Kidney capillary endothelial cell (primary cell): ENCODE measurements around the gene PTPRN2.

ENCODE experiments used
- DNase-seq: peaks from one replicate; pipeline ENCODE4 v3.0.0-alpha.2; 2018; ENCODE audit warnings: low spot score

The PTPRN2 gene

DNA sequence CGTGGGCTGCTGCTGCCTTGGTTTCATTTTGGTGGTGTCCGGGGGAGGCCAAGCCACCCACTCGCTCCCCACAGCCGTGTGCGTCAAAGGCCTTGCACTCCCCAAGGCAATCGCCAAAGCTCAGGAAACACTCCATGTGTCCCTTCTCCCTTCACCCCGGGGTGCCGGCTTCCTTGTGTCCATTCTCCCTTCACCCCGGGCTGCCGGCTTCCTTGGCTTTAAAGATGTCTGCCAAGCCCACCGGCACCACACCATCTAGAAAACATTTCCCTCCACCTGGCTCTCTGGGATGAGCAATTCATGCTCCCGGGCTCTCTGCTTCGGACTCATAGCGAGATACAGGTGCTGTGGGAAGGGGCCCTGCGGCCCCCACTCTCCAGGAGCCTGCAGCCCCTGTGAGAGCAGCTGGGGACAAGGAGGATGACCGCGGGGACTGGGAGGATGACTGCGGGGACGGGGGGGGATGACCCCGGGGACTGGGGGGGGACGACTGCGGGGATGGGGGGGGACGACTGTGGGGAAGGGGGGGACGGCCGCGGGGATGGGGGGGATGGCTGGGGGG is 928.7 kb downstream of the PTPRN2 start:
- no peak for DNase-seq

DNA sequence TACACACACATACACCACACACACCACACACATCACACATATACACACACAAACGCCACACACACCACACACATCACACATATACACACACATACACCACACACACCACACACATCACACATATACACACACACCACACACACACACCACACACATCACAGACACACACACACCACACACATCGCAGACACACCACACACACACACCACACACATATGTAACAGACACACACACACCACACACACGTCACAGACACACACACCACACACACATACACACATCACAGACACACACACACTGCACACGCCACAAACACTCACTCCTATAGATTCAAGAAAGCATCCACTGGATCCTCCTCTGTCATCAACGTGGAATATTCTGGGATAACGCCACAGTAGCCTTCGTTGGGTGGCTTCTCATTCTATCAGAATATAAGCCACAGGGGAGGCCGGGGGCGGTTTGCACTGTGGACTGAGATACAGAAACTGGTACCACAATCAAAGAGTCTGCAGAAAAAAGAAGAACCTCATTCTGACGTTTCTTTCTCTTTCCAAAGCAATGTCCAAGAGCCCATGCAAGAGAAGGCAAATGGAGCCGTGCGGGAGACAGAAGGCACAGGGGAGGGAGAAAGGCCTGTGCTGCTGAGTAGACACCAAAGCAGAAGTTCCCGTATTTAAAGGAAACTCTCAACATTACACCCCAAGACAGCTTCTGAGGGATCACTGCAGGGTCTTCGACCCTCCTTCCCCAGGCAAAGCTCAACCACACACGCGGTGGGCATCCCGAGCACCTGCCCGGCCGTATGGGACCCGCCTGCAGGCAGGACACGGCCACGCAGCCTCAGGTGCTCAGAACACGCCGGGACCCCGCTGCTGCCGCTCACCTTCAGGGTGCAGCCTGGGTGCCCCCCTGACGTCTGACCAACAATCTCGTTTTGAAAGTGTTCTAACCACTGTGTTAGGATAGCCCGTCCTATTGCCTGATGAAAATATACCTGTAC is 929.6 kb downstream of the PTPRN2 start:
- no peak for DNase-seq

DNA sequence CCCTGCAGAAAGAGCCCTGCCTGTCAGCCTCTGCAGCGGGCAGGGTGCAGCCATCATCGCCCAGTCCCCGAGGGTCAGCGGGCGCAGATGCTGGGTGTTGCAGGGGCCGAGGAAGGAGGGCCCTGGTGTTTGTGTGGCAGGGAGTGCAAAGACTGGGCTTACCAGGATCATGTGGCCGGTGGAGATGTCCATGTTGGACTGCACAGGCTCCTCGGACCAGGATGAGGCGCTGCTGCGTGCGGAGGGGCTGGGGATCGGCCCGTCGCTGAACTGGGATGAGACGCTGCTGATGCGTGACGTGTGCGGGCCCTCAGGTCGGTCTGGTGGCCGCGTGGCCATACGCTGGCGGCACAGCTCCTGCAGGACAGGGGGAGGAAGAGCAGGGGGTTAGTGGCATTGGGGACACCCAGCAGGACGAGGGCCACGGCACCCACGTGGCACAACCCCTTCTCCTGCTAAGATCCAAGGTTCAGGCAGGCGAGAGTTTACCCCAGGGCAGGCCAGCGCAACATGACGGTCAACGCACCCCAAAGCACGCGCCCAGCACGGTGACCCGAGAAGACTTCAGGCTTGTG is 931.3 kb downstream of the PTPRN2 start:
- no peak for DNase-seq

DNA sequence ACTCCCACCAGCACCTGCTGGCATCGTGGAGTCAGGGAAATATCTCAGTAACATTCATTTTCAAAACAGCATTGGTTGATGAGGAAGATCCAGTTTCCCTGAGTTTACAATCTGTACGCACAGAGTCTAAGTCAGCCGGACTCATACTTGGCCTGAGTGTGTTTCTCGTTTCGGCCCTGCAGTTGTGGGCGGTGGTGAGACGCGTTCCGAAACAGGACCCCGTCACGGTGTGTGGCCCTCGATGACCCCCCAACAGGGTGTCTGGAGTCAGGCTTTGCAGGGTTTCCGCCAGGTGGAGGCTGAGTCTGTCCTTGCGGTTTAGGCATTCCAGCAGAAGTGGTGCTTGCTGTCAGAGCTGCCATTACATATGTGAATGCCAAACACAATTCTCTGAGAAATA is 933.3 kb downstream of the PTPRN2 start:
- DNase-seq: no peak

DNA sequence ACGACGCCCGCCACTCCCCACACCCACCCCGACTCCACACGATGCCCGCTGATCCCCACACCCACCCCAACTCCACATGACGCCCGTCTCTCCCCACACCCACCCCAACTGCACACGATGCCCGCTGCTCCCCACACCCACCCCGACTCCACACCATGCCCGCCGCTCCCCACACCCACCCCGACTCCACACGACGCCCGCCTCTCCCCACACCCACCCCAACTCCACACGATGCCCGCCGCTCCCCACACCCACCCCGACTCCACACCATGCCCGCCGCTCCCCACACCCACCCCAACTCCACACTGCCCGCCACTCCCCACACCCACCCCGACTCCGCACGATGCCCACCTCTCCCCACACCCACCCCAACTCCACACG is 933.8 kb downstream of the PTPRN2 start:
- no peak for DNase-seq

DNA sequence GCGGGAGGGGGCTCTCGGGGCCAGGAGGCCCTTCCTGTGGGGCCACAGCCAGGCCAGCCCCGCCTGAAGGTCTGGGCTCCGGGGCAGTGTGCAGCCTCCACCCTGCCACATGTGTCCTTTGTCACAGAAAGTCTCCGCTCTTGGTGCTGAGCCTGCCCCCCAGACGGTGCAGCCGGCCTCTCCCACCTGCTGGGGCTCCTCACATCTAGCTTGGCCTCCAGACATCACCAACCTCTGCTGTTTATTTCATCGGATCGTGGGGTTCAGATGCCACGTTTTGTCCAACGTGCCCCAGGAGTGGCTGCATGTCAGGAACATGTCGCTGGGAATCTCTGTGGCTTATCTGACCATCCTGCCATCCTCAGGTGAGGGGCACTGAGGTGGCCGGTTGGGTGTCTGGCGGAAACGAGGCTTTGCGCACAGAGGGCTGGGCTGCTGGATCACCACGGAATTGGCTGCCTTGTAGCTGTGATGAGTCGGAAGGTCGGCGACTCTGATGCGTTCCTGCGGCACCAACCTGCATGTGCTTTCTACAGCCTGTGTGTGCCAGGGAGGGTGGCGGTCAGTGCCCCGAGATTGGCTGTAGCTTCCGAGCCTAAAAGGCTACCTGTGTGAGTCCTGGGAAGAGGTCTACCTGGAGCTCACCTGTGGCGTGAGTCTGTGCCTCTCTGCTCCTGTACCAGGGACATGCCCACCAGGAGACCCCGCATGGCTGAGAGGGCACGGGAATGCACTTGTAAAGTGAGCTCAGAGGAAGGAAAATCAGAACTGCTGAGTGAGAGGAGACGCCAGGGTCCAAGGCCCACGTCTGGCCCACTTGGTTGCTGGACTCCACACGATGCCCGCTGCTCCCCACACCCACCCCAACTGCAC is 934.4 kb downstream of the PTPRN2 start:
- DNase-seq: no peak

DNA sequence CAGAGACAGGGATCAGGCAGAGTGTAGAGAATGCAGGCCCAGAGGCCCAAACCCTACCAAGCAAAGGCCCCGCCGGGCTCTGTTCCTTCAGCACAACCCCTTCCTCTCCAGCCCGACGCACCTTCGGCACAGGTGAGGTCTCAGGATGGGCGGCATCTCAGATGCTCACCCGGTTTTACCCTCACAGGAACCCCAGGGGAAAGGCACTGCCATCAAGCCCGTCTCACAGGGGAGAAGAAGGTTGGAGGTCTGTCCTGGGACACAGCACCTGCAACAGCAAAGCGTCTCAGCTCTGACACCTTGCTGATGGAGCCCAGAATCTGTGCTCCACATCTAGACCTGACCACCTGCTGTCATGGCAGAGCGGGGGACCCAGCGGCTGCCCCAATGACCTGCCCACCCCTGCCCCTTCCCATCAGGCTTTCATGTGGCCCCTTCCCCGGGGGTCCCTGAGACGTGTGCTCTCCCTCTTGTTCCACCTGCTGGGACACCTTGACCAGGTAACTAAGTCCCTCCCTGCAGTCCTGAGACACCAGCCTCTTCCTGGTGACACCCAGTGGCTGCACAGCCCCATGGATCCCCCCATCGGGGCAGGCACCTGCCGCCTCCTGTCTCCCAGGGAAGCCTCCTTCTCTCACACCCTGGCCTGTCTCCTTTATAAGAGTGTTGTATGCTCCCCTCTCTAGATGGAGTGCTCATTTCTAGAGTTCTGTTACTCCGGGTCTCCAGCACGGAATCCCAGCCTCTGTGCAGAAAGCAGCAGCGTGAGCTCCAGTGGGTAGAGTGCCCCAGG is 935.3 kb downstream of the PTPRN2 start:
- no peak for DNase-seq

DNA sequence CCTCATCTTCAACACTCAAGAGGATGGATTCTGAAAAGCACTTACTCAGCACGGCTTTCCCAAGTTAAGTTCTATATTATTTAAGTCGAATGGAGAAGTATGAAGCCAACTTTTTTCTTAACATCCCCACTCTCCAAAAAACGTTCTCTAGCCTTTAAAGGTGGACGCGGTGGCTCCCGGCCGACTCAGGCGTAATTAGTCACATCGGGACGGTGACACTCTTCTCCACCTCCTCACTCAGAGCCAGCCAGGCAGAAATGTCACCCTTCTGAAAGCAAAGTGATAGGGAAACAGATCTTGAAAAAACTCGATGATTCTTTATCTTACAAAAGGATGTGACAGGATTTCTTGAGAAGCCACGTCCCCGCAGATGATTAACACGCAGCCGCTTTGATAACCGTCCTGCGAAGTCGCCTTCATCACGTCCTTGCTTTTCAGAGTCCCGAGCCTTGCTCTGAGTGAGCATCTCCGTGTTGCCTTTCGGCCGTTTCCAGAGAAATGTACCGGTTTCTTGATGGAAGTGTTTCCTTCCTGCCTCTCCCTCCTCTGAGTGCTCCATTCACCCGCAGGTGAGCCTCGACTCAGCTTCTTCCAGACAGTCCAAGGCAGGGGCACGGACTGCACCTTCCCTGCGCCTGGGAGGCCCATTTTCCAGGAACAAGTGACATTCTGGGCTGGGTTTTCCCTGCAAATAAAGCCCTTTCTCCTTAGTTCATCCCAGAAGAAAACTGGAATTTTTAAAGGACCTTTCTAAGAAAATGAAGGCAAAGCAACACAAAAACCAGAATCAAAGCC is 936.1 kb downstream of the PTPRN2 start:
- no peak for DNase-seq

DNA sequence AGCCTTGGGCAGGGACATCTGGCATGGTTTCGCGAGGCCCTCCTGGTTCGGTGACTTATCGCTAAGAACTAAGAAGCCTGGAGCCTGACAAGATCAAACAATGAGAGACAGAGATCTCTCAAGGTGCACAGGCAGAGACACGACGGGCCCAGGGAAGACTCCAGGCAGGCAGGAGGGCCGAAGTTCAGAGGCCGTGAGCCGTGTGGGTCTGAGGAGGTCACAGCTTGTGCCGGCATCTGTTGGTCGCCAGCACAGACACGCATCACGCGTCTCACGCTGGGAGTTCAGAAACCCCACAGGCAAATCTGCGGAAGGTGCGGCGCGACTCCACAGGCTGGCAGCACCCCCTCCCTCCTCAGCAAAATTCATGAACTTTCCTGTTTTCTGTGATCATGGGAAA is 936.8 kb downstream of the PTPRN2 start:
- DNase-seq: no peak

DNA sequence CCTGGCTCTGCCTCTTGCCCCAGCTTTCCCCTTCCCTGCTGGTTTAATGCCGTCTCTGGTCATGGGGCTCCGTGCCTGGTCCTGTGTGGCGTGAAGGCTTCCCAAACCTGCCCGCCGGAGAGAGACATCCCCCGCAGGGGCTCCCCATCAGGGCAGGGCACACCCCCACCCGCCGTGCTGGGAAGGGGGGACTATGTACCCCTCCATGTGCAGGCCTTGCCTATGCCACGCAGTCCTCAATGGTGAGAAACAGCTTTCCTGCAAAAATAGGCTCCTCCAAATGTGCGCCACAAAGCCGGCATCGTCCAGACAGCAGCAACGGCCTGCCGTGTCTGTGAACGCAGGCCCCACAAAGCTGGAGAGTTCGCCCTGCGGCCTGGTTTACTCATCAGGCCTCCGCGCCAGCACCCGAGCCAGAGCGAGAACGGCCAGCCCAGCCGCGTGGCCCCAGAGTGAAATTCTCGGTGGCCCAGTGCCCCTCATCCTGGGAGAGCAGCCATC is 937.4 kb downstream of the PTPRN2 start:
- no peak for DNase-seq

DNA sequence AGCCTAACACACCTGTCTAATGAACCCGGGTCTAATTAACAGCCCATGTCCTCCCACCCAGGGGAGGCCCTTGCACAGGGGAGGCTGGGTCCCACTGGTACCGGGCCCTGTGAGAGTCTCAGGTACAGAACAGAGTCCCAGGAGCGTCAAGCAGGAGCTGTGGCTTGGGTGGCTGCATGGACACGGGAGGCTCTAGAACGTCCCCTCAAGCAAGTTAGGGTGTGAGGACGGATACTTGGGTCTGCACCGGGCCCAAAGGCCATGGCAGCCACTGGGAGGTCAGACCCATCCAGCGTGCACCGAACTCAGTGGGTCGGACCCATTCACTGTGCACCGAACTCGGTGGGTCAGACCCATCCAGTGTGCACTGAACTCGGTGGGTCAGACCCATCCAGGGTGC is 941.1 kb downstream of the PTPRN2 start:
- no peak for DNase-seq

DNA sequence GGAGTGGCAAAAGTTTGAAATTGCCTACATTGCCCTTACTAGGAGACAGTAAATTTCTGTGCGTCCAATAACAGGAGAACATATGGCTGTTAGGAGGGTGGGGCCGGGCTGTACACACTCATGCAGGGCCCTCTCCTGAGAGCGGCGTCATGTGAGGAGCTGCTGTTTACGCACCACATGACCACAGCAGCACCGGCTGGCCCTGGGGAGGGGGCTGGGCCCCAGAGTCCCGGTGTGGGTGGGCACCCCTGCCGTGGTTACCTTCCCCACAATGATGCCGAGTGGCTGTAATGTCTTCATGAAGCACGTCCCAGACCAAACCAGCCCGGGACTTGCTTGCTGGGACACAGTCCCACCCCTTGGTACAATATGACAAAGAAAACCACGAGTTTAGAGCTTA is 942.1 kb downstream of the PTPRN2 start:
- no peak for DNase-seq

DNA sequence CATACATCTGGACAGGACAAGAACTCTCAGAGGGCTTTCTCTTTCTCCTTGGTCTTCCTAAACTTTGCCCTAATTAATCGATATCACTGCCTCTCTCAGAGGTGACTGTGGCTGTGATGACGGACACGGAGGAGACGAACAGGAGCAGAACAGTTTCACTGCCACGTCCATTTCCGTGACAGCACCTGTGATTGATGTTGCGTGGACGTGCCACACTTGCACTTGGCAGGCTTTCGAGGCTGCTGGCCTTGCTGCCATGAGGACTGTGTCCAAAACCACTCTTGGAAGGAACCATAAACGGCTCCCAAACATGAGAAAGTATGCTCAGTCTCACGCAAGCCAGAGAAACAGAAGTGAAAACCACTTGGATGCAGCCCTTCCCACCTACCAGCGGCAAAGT is 942.7 kb downstream of the PTPRN2 start:
- DNase-seq: no peak

DNA sequence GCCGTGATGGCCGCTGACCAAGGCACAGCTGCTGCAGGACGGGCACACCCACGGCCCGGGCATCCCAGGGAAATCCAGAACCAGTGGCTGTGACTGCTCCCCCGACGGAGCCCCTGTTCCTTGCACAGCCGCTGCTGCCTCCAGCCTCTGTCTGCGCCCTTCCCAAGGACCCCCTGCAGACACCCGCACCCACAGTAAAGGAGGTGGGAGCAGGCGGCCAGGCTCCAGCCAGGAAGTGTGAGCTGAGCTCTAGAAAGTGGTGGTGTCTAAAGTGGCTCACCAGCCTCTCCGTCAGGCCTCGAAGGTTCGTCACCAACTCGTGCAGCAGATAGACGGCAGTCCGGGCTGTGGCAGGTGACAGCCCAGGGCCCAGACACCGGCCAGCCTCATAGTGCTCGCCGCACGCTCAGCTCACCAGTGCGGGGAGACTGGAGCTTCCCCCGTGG is 944.1 kb downstream of the PTPRN2 start:
- DNase-seq: no peak

DNA sequence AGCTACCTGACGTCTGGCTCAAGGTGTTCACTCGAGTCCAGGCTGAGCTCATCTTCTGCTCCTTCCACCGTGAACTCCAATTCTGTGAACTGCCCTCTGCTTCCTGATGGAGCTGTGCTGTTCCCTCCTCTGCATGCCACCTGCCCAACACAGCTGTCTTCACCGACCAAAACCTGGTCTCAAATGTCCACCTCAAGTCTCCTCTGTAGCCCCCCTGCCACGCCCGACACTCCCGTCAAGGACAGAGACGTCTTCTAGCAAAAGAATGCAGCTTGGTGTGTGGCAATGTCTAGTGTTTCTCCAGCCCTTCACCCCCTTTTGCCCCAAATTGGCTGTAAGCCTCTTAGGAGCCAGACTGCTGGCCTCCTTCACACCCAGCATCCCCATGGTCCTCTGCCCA is 945.8 kb downstream of the PTPRN2 start:
- DNase-seq: no peak

DNA sequence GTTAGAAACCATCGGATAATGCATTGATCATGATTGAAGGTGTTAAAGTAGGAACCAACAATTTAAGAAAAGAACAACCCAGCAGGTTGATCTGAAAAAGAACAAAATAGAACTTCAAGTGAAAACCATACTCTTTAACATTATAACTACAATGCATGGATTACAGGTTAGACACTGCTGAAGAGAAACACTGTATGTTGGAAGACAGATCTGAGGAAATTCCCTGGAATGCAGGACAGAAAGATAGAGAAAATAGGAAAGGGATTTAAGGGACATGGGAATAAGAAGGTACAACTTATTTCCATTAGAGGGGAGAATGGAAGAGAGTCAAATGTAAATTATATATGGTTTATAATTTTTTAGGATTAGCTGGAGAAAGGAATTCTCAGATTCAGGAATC is 947.5 kb downstream of the PTPRN2 start:
- DNase-seq: no peak

DNA sequence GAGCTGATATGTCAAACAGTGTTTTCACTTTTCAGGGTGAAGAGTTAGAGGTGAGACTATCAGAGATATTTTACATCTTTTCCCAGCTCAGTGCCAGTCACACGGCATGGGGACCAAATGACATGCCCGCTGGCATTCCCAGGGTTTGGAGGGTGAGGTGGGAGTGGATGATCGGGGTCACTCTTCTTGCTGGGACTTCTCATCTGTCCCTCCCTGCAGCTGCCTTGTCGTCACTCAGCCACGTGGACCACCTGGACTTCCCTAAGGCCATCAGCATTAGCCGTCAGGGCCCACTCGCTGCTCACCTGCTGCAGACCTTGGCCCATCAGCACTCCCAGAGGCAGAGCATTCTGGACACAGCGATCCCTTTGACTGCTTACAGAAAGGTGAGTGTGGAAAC is 949.1 kb downstream of the PTPRN2 start:
- no peak for DNase-seq

DNA sequence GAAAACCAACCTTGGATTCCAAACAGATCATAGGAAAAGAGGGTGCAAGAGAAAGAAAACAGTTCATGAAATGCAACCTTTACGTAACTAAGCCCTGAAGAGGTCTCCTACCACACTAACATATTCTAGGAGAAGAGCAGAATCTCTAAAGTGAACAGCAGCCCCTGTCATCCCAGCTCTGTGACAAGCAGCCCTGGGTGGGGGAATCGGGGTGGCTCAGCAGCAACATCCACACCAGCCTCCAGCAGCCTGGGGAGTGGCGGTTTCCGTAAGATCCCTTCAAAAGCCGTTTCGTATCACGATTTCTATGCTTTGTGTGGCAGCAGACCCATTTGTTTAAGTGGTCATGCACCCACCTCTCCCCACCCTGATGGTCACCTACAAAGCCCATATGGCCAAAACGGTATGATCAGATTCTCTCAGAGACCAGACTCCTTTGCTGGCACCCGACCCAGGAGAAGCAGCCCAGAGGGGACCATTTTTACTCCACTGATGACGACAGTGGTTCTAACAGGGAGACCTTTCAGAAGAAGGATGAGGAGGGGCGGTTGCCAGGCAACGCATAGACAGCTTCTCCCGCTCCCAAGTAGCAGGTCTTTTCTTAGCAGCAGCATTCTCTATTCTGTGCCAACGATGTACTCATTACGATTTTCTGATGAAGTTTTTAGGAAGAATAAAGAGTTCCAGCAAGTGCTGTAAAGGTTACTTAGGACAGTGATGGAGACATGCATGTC is 950.2 kb downstream of the PTPRN2 start:
- no peak for DNase-seq

DNA sequence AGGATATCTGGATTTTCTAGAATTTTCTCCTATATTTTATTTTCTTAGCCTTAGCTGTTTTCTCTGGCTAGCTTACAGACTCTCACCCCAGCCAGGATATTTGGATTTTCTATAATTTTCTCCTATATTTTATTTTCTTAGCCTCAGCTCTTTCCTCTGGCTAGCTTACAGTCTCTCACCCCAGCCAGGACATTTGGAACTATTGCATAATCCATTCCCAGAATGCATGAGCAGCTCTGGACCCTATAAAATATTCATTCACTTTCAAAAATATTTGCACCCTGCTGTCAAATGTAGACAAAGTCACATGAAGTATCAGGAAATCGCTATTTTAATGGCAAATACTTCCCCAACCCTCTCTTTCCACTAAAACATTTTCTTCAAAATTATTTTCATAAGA is 952.0 kb downstream of the PTPRN2 start:
- no peak for DNase-seq

DNA sequence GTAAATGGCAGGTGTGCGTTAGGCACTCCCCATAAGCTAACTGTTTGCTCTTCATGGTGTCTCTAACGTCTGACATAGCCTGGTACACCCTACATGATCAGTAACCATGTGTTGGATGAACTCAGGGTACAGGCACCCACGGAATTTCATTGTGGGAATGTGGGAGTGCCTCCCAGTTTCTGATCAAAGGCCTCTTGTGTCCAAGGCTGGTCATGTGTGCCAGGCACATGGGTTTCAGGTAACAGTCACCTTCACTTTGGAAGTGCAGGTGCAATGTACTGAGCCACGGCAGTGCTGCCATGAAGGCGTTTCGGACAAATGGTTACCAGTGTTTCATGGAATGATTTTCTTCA is 952.5 kb downstream of the PTPRN2 start:
- no peak for DNase-seq
